HEK293 (cell line): ENCODE measurements around the gene ERBB2.

ENCODE experiments used
- IKZF3 ChIP-seq: fragments of 450-650 bp; IDR thresholded peaks from 2 replicates; pipeline ENCODE4 v1.5.0; 2018; ENCODE audit warnings: missing biosample characterization, mild to moderate bottlenecking, missing genetic modification characterization, moderate library complexity
- REST ChIP-seq: fragments of 450-650 bp; formaldehyde crosslinking; IDR thresholded peaks from 2 replicates; pipeline ENCODE4 v1.5.1; 2016; ENCODE audit warnings: missing biosample characterization, missing genetic modification characterization
- ZNF146 ChIP-seq: fragments of 450-650 bp; formaldehyde crosslinking; IDR thresholded peaks from 2 replicates; pipeline ENCODE4 v1.5.1; 2016; ENCODE audit warnings: missing biosample characterization, missing genetic modification characterization
- TF ChIP-seq, protein P1 (sequence below): fragments of 450-650 bp; formaldehyde crosslinking; IDR thresholded peaks from 2 replicates; pipeline ENCODE4 v1.5.1; 2016; ENCODE audit warnings: missing biosample characterization, missing genetic modification characterization

- no peak for TF ChIP-seq ZNF146 (tag by site-specific recombination)
- TF ChIP-seq REST (tag by site-specific recombination): no peak
- no peak for TF ChIP-seq IKZF3 (tag by site-specific recombination)
- TF ChIP-seq, protein P1, sequence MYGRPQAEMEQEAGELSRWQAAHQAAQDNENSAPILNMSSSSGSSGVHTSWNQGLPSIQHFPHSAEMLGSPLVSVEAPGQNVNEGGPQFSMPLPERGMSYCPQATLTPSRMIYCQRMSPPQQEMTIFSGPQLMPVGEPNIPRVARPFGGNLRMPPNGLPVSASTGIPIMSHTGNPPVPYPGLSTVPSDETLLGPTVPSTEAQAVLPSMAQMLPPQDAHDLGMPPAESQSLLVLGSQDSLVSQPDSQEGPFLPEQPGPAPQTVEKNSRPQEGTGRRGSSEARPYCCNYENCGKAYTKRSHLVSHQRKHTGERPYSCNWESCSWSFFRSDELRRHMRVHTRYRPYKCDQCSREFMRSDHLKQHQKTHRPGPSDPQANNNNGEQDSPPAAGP (tag by site-specific recombination): no peak
These were observed 20.2 kb upstream of the ERBB2 start for GRCh38 chr17:39679521-39680192.
